Astrocyte of the hippocampus (primary cell): ENCODE data around the gene LIN28B.
"Not testable (repeated sequence)": the region's sequence is repeated elsewhere in the genome, so short reads cannot be mapped to it uniquely, and the experiment has no call there.

Experiments
- DNase-seq: peaks from one replicate; pipeline ENCODE4 v3.0.0; 2011; ENCODE audit warnings: low read depth, low spot score

Gene LIN28B

GRCh38 chr6:104956731-104957294, at the start of gene LIN28B:
Gene LIN28B, plus strand, starts transcription at chr6:104957107. Its CDS starts 144 bp downstream, at chr6:104957251.
- no peak for DNase-seq

GRCh38 chr6:104908031-104908887, 48.6 kb upstream of the LIN28B start:
- no peak for DNase-seq

GRCh38 chr6:104908888-104909525, 47.9 kb upstream of the LIN28B start:
- no peak for DNase-seq

- no peak for DNase-seq
Measured at GRCh38 chr6:104921896-104922295, 35.0 kb upstream of the LIN28B start.

GRCh38 chr6:104928141-104928540, 28.8 kb upstream of the LIN28B start:
- DNase-seq = no peak

- DNase-seq = no peak
Measured at GRCh38 chr6:104929353-104929752, 27.6 kb upstream of the LIN28B start.

GRCh38 chr6:104930939-104931338, 26.0 kb upstream of the LIN28B start:
- no peak for DNase-seq

GRCh38 chr6:104936766-104937535, 20.0 kb upstream of the LIN28B start:
- DNase-seq = no peak

- peak; percentile 26 for DNase-seq
Measured at GRCh38 chr6:104940238-104940892, 16.5 kb upstream of the LIN28B start.

GRCh38 chr6:104940893-104941728, 15.8 kb upstream of the LIN28B start:
- peak; percentile 76 for DNase-seq

- DNase-seq = no peak
Measured at GRCh38 chr6:104941729-104942091, 15.2 kb upstream of the LIN28B start.

GRCh38 chr6:104943781-104944180, 13.1 kb upstream of the LIN28B start:
- DNase-seq = peak; percentile 51

GRCh38 chr6:104949206-104949605, 7.7 kb upstream of the LIN28B start:
- no peak for DNase-seq

GRCh38 chr6:104951677-104952076, 5.2 kb upstream of the LIN28B start:
- DNase-seq = no peak

GRCh38 chr6:104952911-104953399, 4.0 kb upstream of the LIN28B start:
- DNase-seq = no peak

- DNase-seq = not testable (repeated sequence)
Measured at GRCh38 chr6:104953400-104954189, 3.3 kb upstream of the LIN28B start.

- no peak for DNase-seq
Measured at GRCh38 chr6:104954190-104954797, 2.6 kb upstream of the LIN28B start.

- no peak for DNase-seq
Measured at GRCh38 chr6:104955491-104955890, 1.4 kb upstream of the LIN28B start.
